ENCODE measurements around the gene UCN3.

- no peak for TF ChIP-seq EZH2 (IDR thresholded peaks at IDR 0.05; ENCODE audit: insufficient read depth, poor library complexity, severe bottlenecking)
- no peak for TF ChIP-seq EZH2phosphoT487 (IDR thresholded peaks at IDR 0.05; ENCODE audit: insufficient read depth, low read depth)
Measured at GRCh38 chr10:5373891-5374611, 9.3 kb downstream of the UCN3 start.

Data from GM23248 (cell line).